Measurements from ENCODE around the gene ZNF280A. TPM values are rescaled to one million over a fixed set of nuclear protein-coding genes. Genes with fewer than 3 reads are reported as not detected.
"Not testable (repeated sequence)": the region's sequence is repeated elsewhere in the genome, so short reads cannot be mapped to it uniquely, and the experiment has no call there.

ZNF280A gene
- total and polyA plus RNA-seq, 9 donors = 0.10 to 0.17 TPM; not detected in 7

- Histone ChIP-seq H3K27me3 (no peaks in the 10 kb centered on the region), H3K36me3 (no peaks in the 10 kb centered on the region), H3K4me3 (no peak overlapping the region), H3K27ac (no peak overlapping the region), H3K9me3 (no peaks in the 10 kb centered on the region), H3K4me1 (ENCODE audit: insufficient read depth) (no peaks in the 10 kb centered on the region)
- TF ChIP-seq CTCF (IDR thresholded peaks at IDR 0.05) (no peak), EP300 (IDR thresholded peaks at IDR 0.05) (no peak), POLR2A (IDR thresholded peaks at IDR 0.05) (no peak)
- intact Hi-C loops (cut with DNase I) = no loop called here
- DNase-seq = no peak
Measured at GRCh38 chr22:22478470-22478869, 41.6 kb downstream of the ZNF280A start.

- Histone ChIP-seq H3K9me3 (no peaks in the 10 kb centered on the region), H3K27ac (no peak overlapping the region), H3K4me1 (ENCODE audit: insufficient read depth) (no peaks in the 10 kb centered on the region), H3K4me3 (no peak overlapping the region), H3K27me3 (no peaks in the 10 kb centered on the region), H3K36me3 (no peaks in the 10 kb centered on the region)
- DNase-seq = no peak
- 60 to 73% (median 70%) methylated on average over 2 of the region's 2 CpGs for WGBS, 3 donors
- TF ChIP-seq EP300 (IDR thresholded peaks at IDR 0.05) (no peak), POLR2A (IDR thresholded peaks at IDR 0.05) (no peak), CTCF (IDR thresholded peaks at IDR 0.05) (no peak)
- intact Hi-C loops (cut with DNase I) = no loop called here
Measured at GRCh38 chr22:22474733-22475132, 45.3 kb downstream of the ZNF280A start.

- 71 to 90% (median 88%) methylated on average over 5 of the region's 5 CpGs for WGBS, 3 donors
- H3K36me3 ChIP-seq; H3K9me3 ChIP-seq; DNase-seq; H3K4me1 ChIP-seq (ENCODE audit: insufficient read depth); H3K4me3 ChIP-seq; H3K27me3 ChIP-seq; intact Hi-C loops (cut with DNase I); H3K27ac ChIP-seq: not testable (repeated sequence)
Measured at GRCh38 chr22:22471104-22471503, 49.0 kb downstream of the ZNF280A start.

GRCh38 chr22:22469527-22469926 lies 50.5 kb downstream of the ZNF280A start:
- no peak overlapping the region for H3K27ac ChIP-seq
- no peak overlapping the region for H3K4me3 ChIP-seq
- no peaks in the 10 kb centered on the region for H3K9me3 ChIP-seq
- no peaks in the 10 kb centered on the region for H3K4me1 ChIP-seq (ENCODE audit: insufficient read depth)
- no peaks in the 10 kb centered on the region for H3K27me3 ChIP-seq
- no peaks in the 10 kb centered on the region for H3K36me3 ChIP-seq
- WGBS, 3 donors = 67 to 73% (median 68%) methylated on average over 2 of the region's 2 CpGs
- intact Hi-C loops (cut with DNase I) = loop anchor here in 2 of 4 donors (5.0 kb wide), 1 partner anchor 483 kb away; no protein-coding TSS in a partner anchor
- DNase-seq = no peak
- TF ChIP-seq EP300 (IDR thresholded peaks at IDR 0.05) (no peak), POLR2A (IDR thresholded peaks at IDR 0.05) (no peak), CTCF (IDR thresholded peaks at IDR 0.05) (no peak)

- DNase-seq; H3K4me3 ChIP-seq; H3K27me3 ChIP-seq; H3K9me3 ChIP-seq; H3K36me3 ChIP-seq; H3K4me1 ChIP-seq (ENCODE audit: insufficient read depth); H3K27ac ChIP-seq: not testable (repeated sequence)
- WGBS, 3 donors = 85 to 88% (median 87%) methylated on average over 11 of the region's 11 CpGs
- intact Hi-C loops (cut with DNase I) = loop anchor here in 2 of 4 donors (5.0 kb wide), 1 partner anchor 483 kb away; no protein-coding TSS in a partner anchor
Measured at GRCh38 chr22:22468794-22469469, 51.1 kb downstream of the ZNF280A start.

Data from ovary (tissue), 9 donors.